ENCODE measurements around the gene RELL1. TPM values are rescaled to one million over a fixed set of nuclear protein-coding genes. Genes with fewer than 3 reads are reported as not detected.

The RELL1 gene
- total RNA-seq, 1 experiment from 2014 or later = 19.1 TPM

GRCh38 chr4:37648084-37648817 lies 37.9 kb downstream of the RELL1 start:
- H3K27me3 ChIP-seq (ENCODE audit: control insufficient read depth, insufficient read depth, low read length) = no peaks in the 10 kb centered on the region; the same call in 1 of the 2 replicates
- H3K36me3 ChIP-seq (replicated peaks; ENCODE audit: control insufficient read depth, insufficient read depth, low read length) = no peaks in the 10 kb centered on the region; the same call in 1 of the 2 replicates
- no peak overlapping the region for H3K4me3 ChIP-seq (ENCODE audit: insufficient read depth, low read depth, low read length)
- no peak for DNase-seq

- H3K27me3 ChIP-seq (ENCODE audit: control insufficient read depth, insufficient read depth, low read length) = no peaks in the 10 kb centered on the region
- H3K4me3 ChIP-seq (ENCODE audit: insufficient read depth, low read depth, low read length) = no peak overlapping the region
- no peak for DNase-seq
- no peaks in the 10 kb centered on the region; the same call in 1 of the 2 replicates for H3K36me3 ChIP-seq (replicated peaks; ENCODE audit: control insufficient read depth, insufficient read depth, low read length)
Measured at GRCh38 chr4:37646247-37646646, 39.9 kb downstream of the RELL1 start.

GRCh38 chr4:37645736-37646135 lies 40.4 kb downstream of the RELL1 start:
- no peak for DNase-seq
- Histone ChIP-seq H3K4me3 (ENCODE audit: insufficient read depth, low read depth, low read length) (no peak overlapping the region), H3K27me3 (ENCODE audit: control insufficient read depth, insufficient read depth, low read length) (no peaks in the 10 kb centered on the region), H3K36me3 (replicated peaks; ENCODE audit: control insufficient read depth, insufficient read depth, low read length) (no peaks in the 10 kb centered on the region; the same call in 1 of the 2 replicates)

- Histone ChIP-seq H3K36me3 (replicated peaks; ENCODE audit: control insufficient read depth, insufficient read depth, low read length) (no peaks in the 10 kb centered on the region; the same call in 1 of the 2 replicates), H3K27me3 (ENCODE audit: control insufficient read depth, insufficient read depth, low read length) (no peaks in the 10 kb centered on the region), H3K4me3 (ENCODE audit: insufficient read depth, low read depth, low read length) (no peak overlapping the region)
- no peak for DNase-seq
Measured at GRCh38 chr4:37644962-37645361, 41.2 kb downstream of the RELL1 start.

- no peak for DNase-seq
- H3K36me3 ChIP-seq (replicated peaks; ENCODE audit: control insufficient read depth, insufficient read depth, low read length) = no peaks in the 10 kb centered on the region; the same call in 1 of the 2 replicates
- no peaks in the 10 kb centered on the region for H3K27me3 ChIP-seq (ENCODE audit: control insufficient read depth, insufficient read depth, low read length)
- no peak overlapping the region for H3K4me3 ChIP-seq (ENCODE audit: insufficient read depth, low read depth, low read length)
Measured at GRCh38 chr4:37641886-37642849, 44.0 kb downstream of the RELL1 start.

GRCh38 chr4:37641352-37641751 lies 44.8 kb downstream of the RELL1 start:
- no peak for DNase-seq
- H3K27me3 ChIP-seq (ENCODE audit: control insufficient read depth, insufficient read depth, low read length) = no peaks in the 10 kb centered on the region
- H3K4me3 ChIP-seq (ENCODE audit: insufficient read depth, low read depth, low read length) = no peak overlapping the region
- no peaks in the 10 kb centered on the region; the same call in 1 of the 2 replicates for H3K36me3 ChIP-seq (replicated peaks; ENCODE audit: control insufficient read depth, insufficient read depth, low read length)

GRCh38 chr4:37639551-37640285 lies 46.5 kb downstream of the RELL1 start:
- no peaks in the 10 kb centered on the region for H3K27me3 ChIP-seq (ENCODE audit: control insufficient read depth, insufficient read depth, low read length)
- DNase-seq = no peak
- H3K4me3 ChIP-seq (ENCODE audit: insufficient read depth, low read depth, low read length) = no peak overlapping the region
- H3K36me3 ChIP-seq (replicated peaks; ENCODE audit: control insufficient read depth, insufficient read depth, low read length) = no peaks in the 10 kb centered on the region

- H3K4me3 ChIP-seq (ENCODE audit: insufficient read depth, low read depth, low read length) = no peak overlapping the region
- DNase-seq = no peak
- no peaks in the 10 kb centered on the region for H3K27me3 ChIP-seq (ENCODE audit: control insufficient read depth, insufficient read depth, low read length)
- no peaks in the 10 kb centered on the region; the same call in 1 of the 2 replicates for H3K36me3 ChIP-seq (replicated peaks; ENCODE audit: control insufficient read depth, insufficient read depth, low read length)
Measured at GRCh38 chr4:37635155-37635554, 51.0 kb downstream of the RELL1 start.

- H3K4me3 ChIP-seq (ENCODE audit: insufficient read depth, low read depth, low read length) = no peak overlapping the region
- no peaks in the 10 kb centered on the region for H3K27me3 ChIP-seq (ENCODE audit: control insufficient read depth, insufficient read depth, low read length)
- H3K36me3 ChIP-seq (replicated peaks; ENCODE audit: control insufficient read depth, insufficient read depth, low read length) = no peaks in the 10 kb centered on the region; the same call in 1 of the 2 replicates
- no peak for DNase-seq
Measured at GRCh38 chr4:37634180-37634579, 52.0 kb downstream of the RELL1 start.

GRCh38 chr4:37632836-37633235 lies 53.3 kb downstream of the RELL1 start:
- DNase-seq = no peak
- Histone ChIP-seq H3K36me3 (replicated peaks; ENCODE audit: control insufficient read depth, insufficient read depth, low read length) (no peaks in the 10 kb centered on the region; the same call in 1 of the 2 replicates), H3K4me3 (ENCODE audit: insufficient read depth, low read depth, low read length) (no peak overlapping the region), H3K27me3 (ENCODE audit: control insufficient read depth, insufficient read depth, low read length) (no peaks in the 10 kb centered on the region)

- H3K36me3 ChIP-seq (replicated peaks; ENCODE audit: control insufficient read depth, insufficient read depth, low read length) = no peaks in the 10 kb centered on the region; the same call in 1 of the 2 replicates
- no peak overlapping the region for H3K4me3 ChIP-seq (ENCODE audit: insufficient read depth, low read depth, low read length)
- no peaks in the 10 kb centered on the region for H3K27me3 ChIP-seq (ENCODE audit: control insufficient read depth, insufficient read depth, low read length)
- no peak for DNase-seq
Measured at GRCh38 chr4:37631551-37631950, 54.6 kb downstream of the RELL1 start.

GRCh38 chr4:37629713-37630112 lies 56.5 kb downstream of the RELL1 start:
- no peaks in the 10 kb centered on the region; the same call in 1 of the 2 replicates for H3K36me3 ChIP-seq (replicated peaks; ENCODE audit: control insufficient read depth, insufficient read depth, low read length)
- H3K27me3 ChIP-seq (ENCODE audit: control insufficient read depth, insufficient read depth, low read length) = no peaks in the 10 kb centered on the region
- DNase-seq = no peak
- H3K4me3 ChIP-seq (ENCODE audit: insufficient read depth, low read depth, low read length) = no peak overlapping the region

- H3K27me3 ChIP-seq (ENCODE audit: control insufficient read depth, insufficient read depth, low read length) = no peaks in the 10 kb centered on the region
- no peak for DNase-seq
- H3K4me3 ChIP-seq (ENCODE audit: insufficient read depth, low read depth, low read length) = no peak overlapping the region
- no peaks in the 10 kb centered on the region; the same call in 1 of the 2 replicates for H3K36me3 ChIP-seq (replicated peaks; ENCODE audit: control insufficient read depth, insufficient read depth, low read length)
Measured at GRCh38 chr4:37628977-37629609, 57.1 kb downstream of the RELL1 start.

- no peak overlapping the region for H3K4me3 ChIP-seq (ENCODE audit: insufficient read depth, low read depth, low read length)
- no peaks in the 10 kb centered on the region for H3K36me3 ChIP-seq (replicated peaks; ENCODE audit: control insufficient read depth, insufficient read depth, low read length)
- DNase-seq = no peak
- no peaks in the 10 kb centered on the region for H3K27me3 ChIP-seq (ENCODE audit: control insufficient read depth, insufficient read depth, low read length)
Measured at GRCh38 chr4:37627263-37627662, 58.9 kb downstream of the RELL1 start.

All from H7 (cell line).